Stimulated activated CD4-positive, alpha-beta T cell treated with anti-CD3 and anti-CD28 coated beads, Interleukin-2, amount 100 ng/mL, for 4 hours (primary cell): ENCODE measurements around the gene XRCC3.

Experiments used
- DNase-seq: peaks from one replicate; pipeline ENCODE4 v3.0.0-alpha.2; 2020; ENCODE audit warnings: low read depth

XRCC3 gene

DNA sequence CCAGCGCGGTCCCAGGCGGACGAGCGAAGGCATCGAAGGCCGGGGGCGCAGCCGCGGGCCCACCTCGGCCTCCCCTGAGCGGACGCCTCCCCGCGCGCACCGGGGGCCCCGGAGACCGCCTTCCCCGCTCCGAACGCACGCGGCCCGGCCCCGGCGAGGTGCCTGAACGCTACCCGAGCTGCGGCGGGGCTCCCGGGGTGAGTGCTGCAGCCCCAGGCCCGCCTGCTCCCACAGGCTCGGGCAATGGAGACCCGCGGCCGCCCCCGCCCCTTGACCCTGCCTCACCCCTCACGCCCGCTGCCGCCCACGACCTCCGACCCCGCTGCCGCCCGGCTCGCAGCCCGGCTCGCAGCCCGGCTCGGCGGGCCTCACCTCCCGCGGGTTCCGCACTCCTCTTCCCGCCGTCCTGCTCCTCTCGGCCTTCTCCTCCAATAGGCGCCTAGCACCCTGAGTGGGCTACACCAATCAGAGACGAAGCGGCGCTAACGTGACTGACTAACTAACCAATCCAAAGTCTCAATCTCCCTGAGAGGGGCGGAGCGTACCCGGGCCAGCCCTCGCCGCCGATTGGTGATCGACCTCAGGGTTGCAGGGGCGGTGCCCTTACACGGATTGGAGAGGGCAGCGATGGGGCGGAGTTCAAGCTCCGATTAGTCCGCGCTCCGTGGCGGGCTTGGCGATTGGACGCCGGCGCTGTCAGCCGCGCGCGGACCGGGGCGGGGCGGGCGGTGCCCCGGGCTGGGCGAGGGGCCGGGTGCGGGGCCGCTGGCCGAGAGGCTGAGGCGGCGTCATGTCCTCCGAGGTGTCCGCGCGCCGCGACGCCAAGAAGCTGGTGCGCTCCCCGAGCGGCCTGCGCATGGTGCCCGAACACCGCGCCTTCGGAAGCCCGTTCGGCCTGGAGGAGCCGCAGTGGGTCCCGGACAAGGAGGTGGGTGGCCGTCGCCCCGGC lies at the start of gene XRCC3, which contains the start of gene ZFYVE21:
Gene XRCC3, minus strand, starts transcription at position 400 of the 949 bp plus-strand sequence. CDS start 4,364 bp downstream, outside the sequence.
Gene ZFYVE21, plus strand, starts transcription at position 759 of the 949 bp plus-strand sequence. Its CDS starts 32 bp downstream, at position 791.
- peak; percentile 100 for DNase-seq

DNA sequence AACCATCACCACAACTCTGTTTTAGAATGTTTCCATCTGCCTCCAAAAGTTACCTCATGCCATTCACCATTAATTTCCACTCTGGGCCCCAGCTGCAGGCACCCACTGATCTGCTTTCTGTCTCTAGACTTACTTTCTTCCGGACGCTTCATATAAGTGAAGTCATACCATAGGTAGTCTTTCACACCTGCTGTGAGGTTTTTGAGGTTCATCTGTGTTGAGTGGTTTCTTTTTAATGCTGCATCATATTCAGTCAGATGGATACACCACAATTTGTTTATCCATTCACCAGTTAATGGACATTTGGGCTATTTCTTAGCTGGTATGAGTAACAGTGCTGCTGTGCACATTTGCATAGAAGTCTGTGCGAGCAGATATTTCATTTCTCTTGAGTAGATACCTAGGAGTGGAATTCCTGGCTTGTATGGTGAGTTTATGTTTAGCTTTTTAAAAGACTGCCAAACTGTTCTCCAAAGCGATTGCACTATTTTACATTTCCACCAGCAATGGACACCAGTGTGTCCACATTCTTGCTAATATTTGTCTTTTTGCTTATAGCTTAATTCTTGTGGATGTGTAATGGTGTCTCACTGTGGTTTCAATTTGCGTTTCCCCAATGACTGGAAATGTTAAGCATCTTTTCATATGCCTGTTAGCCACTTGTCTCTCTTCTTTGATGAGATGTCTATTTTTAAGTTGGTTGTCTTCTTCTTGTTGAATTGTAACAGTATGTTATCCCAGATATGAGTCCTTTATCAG lies 48.7 kb upstream of the XRCC3 start:
- no peak for DNase-seq

DNA sequence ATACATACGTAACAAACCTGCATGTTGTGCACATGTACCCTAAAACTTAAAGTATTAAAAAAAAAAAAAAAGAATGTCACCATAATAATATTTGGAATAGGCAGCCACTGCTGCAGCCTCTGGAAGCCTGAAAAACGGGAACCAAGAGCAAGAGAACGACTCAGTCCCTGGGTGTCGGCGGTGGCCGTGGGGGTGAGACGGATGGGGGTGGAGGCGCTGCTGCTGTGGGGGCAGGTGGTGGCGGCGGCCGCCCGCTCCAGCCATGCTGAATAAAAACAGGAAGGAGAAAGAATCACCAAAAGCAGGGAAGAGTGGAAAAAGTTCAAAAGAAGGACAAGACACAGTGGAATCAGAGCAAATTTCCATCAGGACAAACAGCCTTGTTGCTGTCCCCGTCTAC lies 47.3 kb upstream of the XRCC3 start:
- DNase-seq: no peak

DNA sequence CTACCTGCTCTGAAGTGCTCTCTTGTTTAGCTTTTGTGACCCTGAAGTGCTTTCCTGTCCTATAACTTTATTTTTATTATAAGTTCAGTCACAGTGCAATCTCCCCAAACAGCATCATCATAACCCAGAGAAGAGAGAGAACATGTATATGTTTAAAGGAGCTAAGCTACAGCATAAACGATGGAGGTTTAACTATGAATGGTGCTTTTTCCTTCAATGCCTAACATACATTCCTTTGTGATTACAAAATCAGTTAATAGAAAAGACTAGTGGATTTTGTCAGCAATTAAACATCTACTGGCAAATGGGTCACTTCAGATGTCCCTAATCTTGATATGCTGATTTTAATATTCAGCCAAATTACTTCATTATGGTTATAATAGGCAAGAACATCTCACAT lies 46.8 kb upstream of the XRCC3 start:
- no peak for DNase-seq

DNA sequence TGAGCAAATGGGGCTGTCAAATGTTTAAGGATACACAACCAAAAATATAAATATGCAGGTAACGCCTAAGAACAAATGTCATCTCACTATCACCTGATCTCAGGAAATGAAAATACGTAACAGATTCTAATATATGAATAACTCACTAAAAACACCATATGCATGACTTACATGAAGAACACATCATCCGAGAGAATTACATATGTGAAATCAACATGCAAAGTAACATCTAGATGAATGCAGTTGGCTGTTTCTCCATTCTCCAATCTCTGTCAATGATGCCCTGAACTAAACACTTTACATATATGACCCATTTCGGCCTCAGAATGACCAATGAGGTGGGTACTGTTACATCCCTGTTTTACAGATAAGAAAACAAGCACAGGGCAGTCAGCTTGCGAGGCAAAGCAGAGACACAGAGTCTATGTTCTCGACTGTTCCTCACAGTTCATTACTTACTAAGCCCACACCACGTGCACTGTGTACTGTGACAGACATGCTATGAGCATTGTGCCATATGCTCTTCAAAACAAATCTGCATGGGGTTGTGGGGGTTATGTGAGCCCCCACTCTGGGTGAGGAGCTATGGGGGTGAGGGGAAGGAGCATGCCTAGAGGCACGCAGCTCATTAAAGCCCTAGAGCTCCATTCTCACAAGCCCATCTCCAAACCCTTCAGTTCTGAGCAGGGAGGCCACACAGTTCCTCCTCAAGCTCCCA lies 43.0 kb upstream of the XRCC3 start:
- DNase-seq: no peak

DNA sequence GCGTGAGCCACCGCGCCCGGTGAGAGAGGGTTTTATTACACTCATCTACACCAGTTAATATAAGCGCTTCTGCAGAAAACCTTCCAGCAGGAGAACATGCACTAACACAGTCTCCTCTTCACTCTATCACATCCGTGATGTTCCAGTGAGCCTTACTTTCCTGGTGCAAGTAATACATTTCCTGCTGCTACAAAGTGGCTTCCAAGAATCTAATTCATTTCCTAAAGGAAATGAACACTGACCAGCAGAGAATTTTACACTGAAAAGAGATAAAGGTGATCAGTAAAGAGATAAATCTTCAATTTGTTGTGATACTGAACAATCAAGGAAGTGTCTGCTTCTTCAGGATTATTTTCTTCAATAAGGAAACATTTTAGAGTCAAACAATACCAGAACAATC lies 39.8 kb upstream of the XRCC3 start:
- DNase-seq: no peak

DNA sequence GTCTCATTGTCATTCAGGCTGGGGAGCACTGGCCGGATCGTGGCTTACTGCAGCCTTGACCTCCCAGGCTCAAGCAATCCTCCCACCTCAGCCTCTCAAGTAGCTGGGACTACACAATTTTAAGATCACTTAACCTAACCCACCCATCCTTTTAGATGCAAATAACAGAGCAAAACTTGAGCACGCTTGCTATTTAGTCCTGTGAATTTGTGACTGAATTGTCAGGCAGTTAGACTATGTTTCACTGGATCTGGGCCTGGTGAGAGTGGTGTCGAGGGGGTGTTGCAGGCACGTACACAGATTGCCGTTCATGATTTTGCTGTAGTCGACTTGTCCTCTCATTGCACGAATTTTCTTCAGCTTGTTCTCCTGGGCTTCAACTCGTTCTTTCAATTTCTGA lies 38.5 kb upstream of the XRCC3 start:
- no peak for DNase-seq

DNA sequence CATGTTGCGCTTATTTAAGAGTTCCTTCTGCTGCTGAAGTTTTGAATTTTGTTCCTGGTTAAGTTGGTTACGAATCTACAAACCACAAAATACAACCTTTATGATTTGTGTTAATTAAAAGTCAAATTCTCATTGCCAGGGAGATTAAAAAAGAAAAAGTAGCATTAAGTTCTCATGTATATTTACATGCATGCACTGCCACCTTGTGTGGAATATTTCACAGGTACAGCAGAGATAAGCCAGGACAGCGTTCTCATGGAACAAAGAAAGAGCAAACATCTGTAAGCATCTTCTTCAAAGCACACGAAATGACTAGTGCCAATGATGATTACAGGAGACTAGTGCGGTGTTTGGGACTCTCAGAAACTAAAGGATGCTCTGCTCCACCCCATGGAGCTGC lies 34.6 kb upstream of the XRCC3 start:
- DNase-seq: no peak

DNA sequence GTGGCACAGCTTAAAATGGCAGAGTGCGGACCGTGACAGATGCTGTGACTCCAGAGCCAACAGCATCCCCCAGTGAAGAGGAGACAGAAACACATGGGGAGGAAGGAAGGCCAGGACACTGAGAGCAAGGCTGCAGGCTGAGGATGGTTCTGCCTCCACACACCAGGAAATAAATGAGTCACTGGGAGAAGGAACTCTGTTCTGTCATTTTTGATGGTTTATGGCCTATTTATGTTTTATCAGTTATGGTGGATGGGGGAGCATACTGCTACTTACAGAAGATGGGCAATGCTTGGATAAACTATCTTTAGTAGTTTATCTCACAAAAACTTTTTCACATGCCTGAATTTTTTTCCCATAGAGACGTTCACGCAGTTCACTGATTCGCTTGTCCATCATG lies 34.2 kb upstream of the XRCC3 start:
- no peak for DNase-seq

DNA sequence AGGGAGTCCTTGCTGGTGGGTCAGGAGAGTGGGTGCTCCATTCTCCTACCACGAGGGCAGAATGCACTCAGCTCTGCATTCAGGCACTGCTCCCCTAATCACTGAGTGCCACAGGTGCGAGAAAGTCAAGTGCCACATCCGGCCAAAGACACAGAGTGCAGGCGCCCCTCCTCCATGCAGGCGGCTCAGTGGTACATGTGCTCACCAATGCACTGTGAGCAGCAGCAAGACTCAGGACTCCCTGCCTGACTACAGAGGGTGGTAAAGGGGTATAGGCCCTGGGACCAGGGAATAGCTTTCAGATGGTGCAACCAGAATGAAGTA lies 33.2 kb upstream of the XRCC3 start:
- DNase-seq: peak; percentile 13

DNA sequence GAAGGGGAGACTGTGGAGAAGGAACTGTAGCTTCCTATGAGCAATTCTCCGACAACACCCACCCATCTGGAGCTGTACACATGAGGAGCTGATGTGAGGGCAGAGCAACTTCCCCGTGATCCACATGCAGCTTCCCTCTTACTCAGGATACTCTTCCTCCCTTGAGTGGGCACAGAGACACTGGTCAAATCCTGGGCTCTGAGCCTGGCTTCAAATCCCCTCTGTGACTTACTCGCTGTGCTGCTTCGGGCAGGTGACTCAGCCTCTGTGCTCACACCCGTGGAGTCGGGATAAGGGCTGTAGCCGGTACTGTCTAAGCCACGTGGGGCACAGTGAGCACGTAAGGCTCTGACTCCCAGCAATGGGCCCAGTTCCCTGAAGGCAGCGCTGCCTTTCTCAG lies 31.4 kb upstream of the XRCC3 start:
- no peak for DNase-seq

DNA sequence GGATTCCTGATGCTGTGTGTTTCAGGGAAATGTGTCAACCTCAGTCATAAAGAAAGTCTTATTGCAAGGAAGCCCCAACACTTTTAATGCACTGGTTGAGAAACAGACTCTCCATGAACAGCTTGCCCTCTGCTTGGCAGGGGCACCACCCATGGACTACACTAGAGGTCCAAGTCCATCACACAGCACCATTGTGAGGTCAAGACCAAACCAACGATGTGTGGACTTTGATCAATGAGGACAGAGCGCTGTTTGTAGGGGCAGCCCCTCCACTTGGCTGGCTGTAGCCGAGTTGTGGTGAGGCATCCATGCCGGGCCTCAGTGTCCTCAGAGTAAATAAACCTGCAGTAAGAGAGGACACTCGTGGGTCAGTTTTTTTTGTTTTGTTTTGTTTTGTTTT lies 30.2 kb upstream of the XRCC3 start:
- no peak for DNase-seq

DNA sequence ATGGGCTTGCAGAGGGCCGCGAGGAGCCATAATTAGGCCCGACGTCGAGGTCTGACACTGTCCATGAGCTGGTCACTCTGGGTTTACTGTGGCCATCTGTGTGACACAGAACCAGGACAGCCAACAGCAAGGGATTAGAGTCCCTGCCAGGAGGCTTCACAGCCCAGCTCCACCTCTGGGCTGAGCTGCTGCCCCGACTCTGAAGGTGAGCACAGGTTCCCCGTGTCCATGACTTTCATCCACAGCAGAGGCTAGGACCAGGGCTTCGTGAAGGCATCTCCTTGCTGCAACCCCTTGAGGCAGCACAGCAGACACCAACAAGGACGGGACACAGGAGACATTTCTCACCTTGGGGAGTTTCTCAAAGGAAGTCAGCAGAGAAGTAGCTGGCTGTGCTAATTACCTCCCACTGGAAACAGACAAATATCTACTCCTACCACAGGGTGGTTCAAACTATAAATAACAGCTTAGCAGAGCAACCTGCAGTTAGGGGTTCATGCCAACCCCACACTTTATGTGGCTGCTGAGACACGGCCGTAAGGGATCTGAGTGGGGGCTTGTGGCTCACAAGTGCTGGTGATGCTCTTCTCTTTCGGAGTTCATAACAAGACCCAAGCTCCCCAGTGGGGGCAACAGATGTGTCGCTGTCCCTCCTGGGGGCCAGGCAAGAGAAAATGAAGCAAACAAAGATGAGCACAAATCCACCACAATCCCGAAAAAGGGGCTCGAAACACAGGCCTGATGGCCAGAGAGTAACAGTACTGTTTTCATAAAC lies 29.6 kb upstream of the XRCC3 start:
- no peak for DNase-seq

DNA sequence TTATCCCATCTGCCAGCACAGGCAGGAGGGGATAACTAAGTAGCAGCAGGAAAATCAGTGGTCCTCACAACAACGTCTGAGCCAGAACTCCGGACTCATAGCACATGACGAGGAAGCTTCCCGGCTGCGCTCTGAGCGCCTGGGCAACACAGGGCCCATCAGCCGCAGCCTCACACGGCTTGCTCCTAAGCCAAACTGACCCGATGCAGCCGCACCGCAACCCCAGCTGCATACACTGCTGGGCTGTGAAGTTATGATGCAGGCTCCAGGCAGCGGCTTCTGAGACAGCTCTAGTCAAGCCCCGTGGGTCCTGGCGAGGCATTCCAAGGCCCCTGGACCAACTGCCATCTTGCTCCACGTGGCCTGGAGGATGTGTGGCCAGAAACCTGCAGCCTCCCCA lies 28.4 kb upstream of the XRCC3 start:
- no peak for DNase-seq

DNA sequence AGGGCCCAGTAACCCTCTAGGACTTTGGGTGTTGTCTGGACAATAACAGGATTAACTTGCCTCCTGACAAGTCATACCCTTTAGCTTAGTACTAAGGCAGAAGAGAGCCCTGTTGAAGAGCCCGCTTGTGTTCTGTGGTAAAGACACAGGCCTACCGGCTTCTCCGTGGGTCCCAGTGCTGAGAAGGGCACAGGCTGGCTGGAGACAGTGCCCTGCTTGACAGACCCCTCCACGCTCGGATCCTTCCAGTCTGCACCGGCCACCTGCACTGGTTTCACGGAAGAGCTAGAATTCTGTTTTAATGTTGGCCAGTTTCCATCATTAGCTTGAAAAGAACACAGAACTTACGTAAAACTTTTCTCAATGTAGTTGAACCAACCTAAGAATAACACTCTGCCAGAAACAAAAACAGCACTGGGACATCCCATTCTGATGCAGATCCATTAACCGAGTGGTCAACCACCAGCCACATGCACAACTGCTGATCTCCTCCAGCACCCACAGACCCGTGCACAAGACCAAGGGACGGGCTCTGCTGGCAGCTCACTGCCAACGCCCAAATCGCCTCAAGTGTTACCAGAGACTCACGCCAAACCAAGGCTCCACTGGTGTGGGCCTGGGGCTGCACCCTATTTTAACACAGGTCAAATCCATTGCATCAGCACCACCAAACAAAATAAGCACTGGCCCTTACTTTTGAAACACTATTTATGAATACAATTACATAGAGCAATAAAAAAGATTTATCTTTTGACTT lies 27.4 kb upstream of the XRCC3 start:
- no peak for DNase-seq

DNA sequence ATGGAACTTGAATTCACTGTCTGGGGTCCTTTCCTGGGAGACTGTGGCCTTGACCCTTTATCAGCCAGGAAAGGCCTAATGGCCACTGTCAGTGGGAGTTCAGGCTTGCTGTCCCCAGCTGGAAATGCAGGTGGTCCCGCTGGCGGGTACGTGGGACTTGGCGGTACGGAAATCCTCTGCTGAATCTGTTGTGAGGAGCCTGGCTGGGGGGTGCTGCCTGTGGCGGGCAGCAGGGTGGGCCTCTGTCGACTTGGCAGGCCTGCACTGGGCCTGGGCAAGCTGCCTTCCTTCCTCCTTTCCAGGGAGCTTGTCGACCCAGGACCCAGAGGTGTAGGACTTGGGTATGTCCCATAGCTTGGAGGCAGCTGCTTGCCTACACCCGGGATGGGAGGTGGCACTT lies 26.6 kb upstream of the XRCC3 start:
- no peak for DNase-seq

DNA sequence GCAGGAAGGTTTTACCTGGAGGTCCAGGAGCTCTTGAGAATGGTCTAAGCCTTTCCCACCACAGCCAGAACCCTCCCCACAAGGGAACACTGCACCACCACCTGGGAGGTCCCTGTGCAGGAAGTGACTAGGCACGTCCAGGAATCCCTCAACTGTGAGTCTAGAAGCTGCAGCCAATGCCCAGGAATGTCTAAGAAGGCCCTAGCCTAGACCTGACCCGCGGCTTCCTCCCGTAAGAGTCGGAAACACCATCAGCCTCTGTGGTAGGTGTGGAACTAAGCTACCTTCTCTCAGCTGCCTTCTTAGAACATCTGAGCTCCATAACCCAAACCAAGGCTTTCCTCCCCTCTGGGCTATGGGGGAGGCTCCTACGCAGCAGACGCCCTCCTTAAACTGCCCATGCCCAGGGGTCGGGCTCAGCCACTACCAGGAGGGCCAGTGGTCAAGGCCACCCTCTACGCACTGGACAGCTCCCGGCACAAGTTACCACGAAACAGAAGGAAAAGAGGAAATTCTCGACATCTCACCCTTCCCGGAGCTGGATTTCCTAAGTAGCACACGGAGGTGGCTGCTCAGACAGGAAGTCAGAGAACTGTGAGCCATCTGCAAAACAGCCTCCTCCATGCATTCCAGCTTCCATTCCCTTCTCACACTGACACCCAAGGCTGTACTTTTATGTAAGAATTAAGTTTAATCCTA lies 25.9 kb upstream of the XRCC3 start:
- DNase-seq: no peak

DNA sequence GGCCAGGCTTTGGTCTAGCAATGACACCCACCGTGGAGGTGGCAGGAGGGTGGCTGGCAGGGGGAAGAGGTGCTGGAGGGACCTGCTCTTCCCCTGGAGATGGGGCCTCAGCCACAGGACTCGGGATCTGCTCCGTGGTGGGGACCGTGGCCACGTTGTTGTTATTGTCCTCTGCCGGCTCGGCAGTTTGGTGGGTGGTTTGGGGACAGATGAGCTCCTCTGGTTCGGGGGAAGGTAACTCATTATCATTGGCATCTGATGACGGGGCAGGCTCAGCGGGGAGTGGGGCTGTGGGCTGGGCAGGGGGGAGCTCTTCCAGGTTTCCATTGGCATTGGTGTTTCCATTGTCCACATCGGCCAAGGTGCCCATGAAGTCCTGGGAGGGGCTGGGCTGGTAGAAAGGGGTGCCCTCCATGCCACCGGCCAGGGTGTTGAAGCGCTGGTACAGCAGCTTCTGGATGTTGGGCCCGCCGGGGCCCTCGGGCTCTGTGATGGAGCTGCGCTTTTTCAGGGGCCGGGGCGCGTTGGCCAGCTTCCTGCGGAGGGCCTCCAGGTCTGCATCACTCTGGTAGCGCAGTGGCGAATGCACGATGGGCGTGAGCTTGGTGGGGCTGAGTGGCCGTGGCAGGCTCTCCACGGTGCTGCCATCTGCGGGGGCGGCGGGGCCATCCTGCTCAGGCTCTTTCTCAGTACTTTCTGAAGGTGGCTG lies 24.7 kb upstream of the XRCC3 start:
- DNase-seq: no peak

DNA sequence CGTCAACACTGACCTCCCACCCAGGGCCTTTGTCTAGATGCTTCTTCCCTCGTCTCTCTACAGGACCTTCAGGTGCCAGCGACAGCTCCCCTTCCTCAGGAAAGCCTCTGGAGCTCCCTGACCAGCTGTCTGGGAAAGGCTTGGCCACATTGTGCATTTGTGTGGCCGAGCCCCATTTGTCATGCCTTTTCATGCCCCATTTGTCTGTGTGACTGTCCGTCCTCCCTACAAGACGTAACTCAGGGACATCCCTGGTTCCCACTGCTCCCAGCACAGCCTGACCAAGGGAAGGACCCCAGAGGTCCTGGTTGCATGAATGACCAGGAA lies 24.2 kb upstream of the XRCC3 start:
- DNase-seq: no peak
